Stimulated activated effector memory CD8-positive, alpha-beta T cell treated with anti-CD3 and anti-CD28 coated beads, Interleukin-12 subunit alpha, Interleukin-12 subunit beta, amount 100 ng/mL, for 72 hours (primary cell): ENCODE data around the gene SVBP.
A peak's percentile ranks its signal among the peaks of the same experiment; 100 is the strongest.

ENCODE experiments used
- ATAC-seq: fragments of 150-1000 bp; cut with Tn5 transposase; 2 replicates; pipeline ENCODE4 v1.10.0; 2021
- DNase-seq, 2 donors: peaks; one replicate each; pipeline ENCODE4 v3.0.0; 2021 to 2022; ENCODE audit warnings: low spot score in 2 of 2
- H3K27ac Mint-ChIP-seq: one replicate; pipeline ENCODE4 v1.8.0; 2022; ENCODE audit warnings: mild to moderate bottlenecking, mixed read lengths
- H3K36me3 Mint-ChIP-seq: one replicate; pipeline ENCODE4 v1.8.0; 2022; ENCODE audit warnings: mild to moderate bottlenecking, mixed read lengths
- H3K4me1 Mint-ChIP-seq: one replicate; pipeline ENCODE4 v1.8.0; 2022; ENCODE audit warnings: mixed read lengths
- H3K4me3 Mint-ChIP-seq: one replicate; pipeline ENCODE4 v1.8.0; 2022; ENCODE audit warnings: mild to moderate bottlenecking, mixed read lengths
- H3K9me3 Mint-ChIP-seq: one replicate; pipeline ENCODE4 v1.8.0; 2022; ENCODE audit warnings: mixed read lengths

The SVBP gene

GRCh38 chr1:42793824-42794223 lies 23.4 kb downstream of the SVBP start:
- Mint-ChIP-seq H3K4me3 (no peak overlapping the region), H3K4me1 (no peaks in the 10 kb centered on the region), H3K36me3 (no peaks in the 10 kb centered on the region), H3K27ac (no peak overlapping the region), H3K9me3 (no peaks in the 10 kb centered on the region)
- ATAC-seq (no peak), DNase-seq (no peak)

- Mint-ChIP-seq H3K4me1 (peaks cover 24% of the 10 kb centered on the region), H3K27ac (no peak overlapping the region), H3K9me3 (no peaks in the 10 kb centered on the region), H3K4me3 (no peak overlapping the region), H3K36me3 (peaks cover 7% of the 10 kb centered on the region)
- no peak for DNase-seq
- ATAC-seq, result no peak
Measured at GRCh38 chr1:42788021-42788420, 29.2 kb downstream of the SVBP start.

DNA sequence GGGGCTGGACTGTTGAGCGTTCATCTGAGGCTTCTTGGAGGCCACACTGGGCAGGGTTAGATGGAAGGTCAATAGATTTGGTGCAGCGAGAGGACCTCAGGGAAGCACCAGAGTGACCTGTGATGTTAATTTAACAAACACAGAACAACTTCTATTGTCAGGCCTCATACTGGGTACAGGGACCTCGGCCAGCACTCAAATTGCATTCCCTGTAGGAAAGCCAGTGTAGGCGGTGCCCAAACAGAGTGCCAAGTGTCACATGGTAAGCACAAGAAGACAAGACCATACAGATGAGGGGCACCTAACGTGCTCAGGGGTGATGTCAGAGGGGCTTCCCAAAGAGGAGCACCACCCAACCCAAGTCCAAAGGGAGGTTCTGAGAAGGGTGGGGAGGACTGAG lies 31.1 kb downstream of the SVBP start:
- DNase-seq, result no peak
- H3K9me3 Mint-ChIP-seq, result no peaks in the 10 kb centered on the region
- no peak for ATAC-seq
- H3K4me3 Mint-ChIP-seq, result peak overlapping the region; percentile 71
- H3K36me3 Mint-ChIP-seq, result peaks cover 13% of the 10 kb centered on the region
- H3K4me1 Mint-ChIP-seq, result peaks cover 28% of the 10 kb centered on the region
- peak overlapping the region; percentile 89 for H3K27ac Mint-ChIP-seq

DNA sequence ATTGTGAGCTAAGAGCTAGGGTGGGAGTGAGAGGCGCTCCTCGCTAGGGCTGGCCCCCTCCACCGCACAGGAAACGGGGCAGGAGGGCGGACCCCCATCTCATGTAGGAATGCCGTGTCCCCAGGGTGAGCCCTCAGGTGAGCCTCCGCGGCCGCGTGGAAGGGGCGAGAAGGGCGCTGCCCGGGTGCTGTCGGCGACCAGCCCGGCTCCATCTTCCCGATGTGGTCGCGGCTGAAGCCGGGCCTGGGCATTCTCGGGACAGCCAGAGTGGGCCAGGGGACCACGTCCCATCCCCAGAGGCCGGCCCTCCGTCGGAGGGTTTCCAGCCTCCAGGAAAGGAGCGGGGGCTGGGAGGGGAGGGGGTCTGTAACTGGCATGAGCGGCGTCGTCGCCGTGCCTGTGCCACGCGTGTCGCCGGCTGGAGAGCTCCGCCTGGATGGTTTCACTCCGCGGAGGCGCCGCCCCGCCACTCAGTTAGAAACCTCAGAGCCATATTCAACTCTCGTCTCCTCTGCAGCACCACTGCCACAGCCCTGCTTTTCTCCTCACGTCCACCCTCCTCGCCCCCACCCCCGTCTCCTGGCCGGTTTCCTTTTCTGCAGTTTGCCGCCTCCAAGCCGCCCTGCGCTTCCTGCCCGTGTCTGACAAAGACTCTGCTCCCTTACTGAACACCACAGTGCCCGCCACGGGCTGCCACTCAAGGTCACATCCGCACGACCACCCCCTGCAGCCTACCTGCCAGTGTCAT lies 32.1 kb downstream of the SVBP start, which contains the start of gene TMEM269:
Gene TMEM269, plus strand, starts transcription at position 46 of the 748 bp plus-strand sequence. CDS start 4,903 bp downstream, outside the sequence.
- peak within 1 kb of the TSS; percentile 89 for H3K27ac Mint-ChIP-seq
- peak within 1 kb of the TSS; percentile 71 for H3K4me3 Mint-ChIP-seq
- DNase-seq (peak; percentile 14 to 57), ATAC-seq (peak; percentile 83)
- H3K36me3 Mint-ChIP-seq, result peaks cover 22% of the 10 kb centered on the region
- H3K9me3 Mint-ChIP-seq, result no peaks in the 10 kb centered on the region
- peaks cover 28% of the 10 kb centered on the region for H3K4me1 Mint-ChIP-seq

DNA sequence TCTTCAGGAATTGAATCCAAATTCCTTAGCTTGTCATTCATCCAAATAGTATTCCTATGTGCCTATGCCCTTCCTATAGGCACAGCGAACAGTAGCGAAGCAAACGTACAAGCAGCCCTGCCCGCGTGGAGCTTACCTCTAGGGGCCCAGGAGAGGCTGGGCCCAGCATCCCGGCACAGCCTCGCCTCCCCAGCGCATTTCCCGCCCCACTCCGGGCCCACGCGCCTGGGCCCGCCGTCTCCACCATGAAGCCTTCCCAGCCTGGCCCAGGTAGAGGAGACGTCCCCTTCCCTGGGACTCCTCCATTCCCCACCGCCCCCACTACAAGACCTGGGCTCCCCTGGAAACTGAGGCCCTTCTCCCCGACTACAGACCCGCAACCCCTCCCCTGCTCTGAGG lies 32.7 kb downstream of the SVBP start:
- H3K36me3 Mint-ChIP-seq, result peaks cover 23% of the 10 kb centered on the region
- no peak for DNase-seq
- H3K4me1 Mint-ChIP-seq, result peaks cover 28% of the 10 kb centered on the region
- H3K9me3 Mint-ChIP-seq, result no peaks in the 10 kb centered on the region
- peak overlapping the region; percentile 71 for H3K4me3 Mint-ChIP-seq
- H3K27ac Mint-ChIP-seq, result no peak overlapping the region
- ATAC-seq, result no peak

- no peak for DNase-seq
- Mint-ChIP-seq H3K9me3 (no peaks in the 10 kb centered on the region), H3K4me3 (no peak overlapping the region), H3K36me3 (peaks cover 38% of the 10 kb centered on the region), H3K27ac (no peak overlapping the region), H3K4me1 (peaks cover 36% of the 10 kb centered on the region)
- no peak for ATAC-seq
Measured at GRCh38 chr1:42783092-42783491, 34.1 kb downstream of the SVBP start.

- Mint-ChIP-seq H3K27ac (peak overlapping the region; percentile 77), H3K4me1 (peaks cover 30% of the 10 kb centered on the region), H3K9me3 (no peaks in the 10 kb centered on the region), H3K4me3 (no peak overlapping the region), H3K36me3 (peaks cover 65% of the 10 kb centered on the region)
- ATAC-seq, result no peak
- no peak for DNase-seq
Measured at GRCh38 chr1:42780176-42780575, 37.0 kb downstream of the SVBP start.

GRCh38 chr1:42779725-42780124 lies 37.5 kb downstream of the SVBP start:
- H3K4me1 Mint-ChIP-seq, result peaks cover 26% of the 10 kb centered on the region
- H3K9me3 Mint-ChIP-seq, result no peaks in the 10 kb centered on the region
- peak overlapping the region; percentile 77 for H3K27ac Mint-ChIP-seq
- peaks cover 67% of the 10 kb centered on the region for H3K36me3 Mint-ChIP-seq
- ATAC-seq (peak; percentile 62), DNase-seq (no peak)
- no peak overlapping the region for H3K4me3 Mint-ChIP-seq

GRCh38 chr1:42777852-42778251 lies 39.3 kb downstream of the SVBP start:
- H3K4me1 Mint-ChIP-seq, result peaks cover 24% of the 10 kb centered on the region
- no peak overlapping the region for H3K4me3 Mint-ChIP-seq
- H3K36me3 Mint-ChIP-seq, result peaks cover 81% of the 10 kb centered on the region
- H3K27ac Mint-ChIP-seq, result peak overlapping the region; percentile 77
- DNase-seq, result no peak
- no peaks in the 10 kb centered on the region for H3K9me3 Mint-ChIP-seq
- peak; percentile 66 for ATAC-seq

GRCh38 chr1:42776502-42776901 lies 40.7 kb downstream of the SVBP start:
- Mint-ChIP-seq H3K4me3 (no peak overlapping the region), H3K4me1 (peaks cover 29% of the 10 kb centered on the region), H3K36me3 (peaks cover 91% of the 10 kb centered on the region), H3K9me3 (no peaks in the 10 kb centered on the region), H3K27ac (no peak overlapping the region)
- ATAC-seq (no peak), DNase-seq (no peak)

- no peak for ATAC-seq
- peak overlapping the region; percentile 45 for H3K27ac Mint-ChIP-seq
Measured at GRCh38 chr1:42774928-42775526, 42.2 kb downstream of the SVBP start.

DNA sequence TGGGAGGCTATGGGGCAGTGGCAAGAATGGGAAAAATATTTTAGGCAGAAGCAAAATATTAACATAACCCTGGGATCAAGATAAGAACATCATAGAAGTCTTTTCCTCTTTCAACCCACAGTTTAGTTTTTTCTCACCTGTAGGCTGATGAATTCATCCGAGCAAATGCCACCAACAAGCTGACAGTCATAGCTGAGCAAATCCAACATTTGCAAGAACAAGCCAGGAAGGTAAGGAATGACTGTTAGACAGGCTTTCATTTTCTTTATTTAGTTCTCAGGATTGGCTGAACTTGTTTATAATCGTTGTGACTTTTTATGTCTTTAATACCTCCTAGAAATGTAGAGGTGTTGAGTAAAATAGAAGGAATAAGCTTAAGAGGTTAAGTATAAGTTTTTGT lies 43.8 kb downstream of the SVBP start:
- no peaks in the 10 kb centered on the region for H3K9me3 Mint-ChIP-seq
- ATAC-seq (peak; percentile 27), DNase-seq (no peak)
- H3K4me1 Mint-ChIP-seq, result peaks cover 46% of the 10 kb centered on the region
- H3K4me3 Mint-ChIP-seq, result no peak overlapping the region
- peak overlapping the region; percentile 18 for H3K27ac Mint-ChIP-seq
- peaks cover 91% of the 10 kb centered on the region for H3K36me3 Mint-ChIP-seq

More at GRCh38 chr1:42774928-42775526, 42.2 kb downstream of the SVBP start:
- Mint-ChIP-seq H3K4me3 (no peak overlapping the region), H3K4me1 (peaks cover 39% of the 10 kb centered on the region), H3K36me3 (peaks cover 90% of the 10 kb centered on the region), H3K9me3 (no peaks in the 10 kb centered on the region)
- DNase-seq, result no peak

DNA sequence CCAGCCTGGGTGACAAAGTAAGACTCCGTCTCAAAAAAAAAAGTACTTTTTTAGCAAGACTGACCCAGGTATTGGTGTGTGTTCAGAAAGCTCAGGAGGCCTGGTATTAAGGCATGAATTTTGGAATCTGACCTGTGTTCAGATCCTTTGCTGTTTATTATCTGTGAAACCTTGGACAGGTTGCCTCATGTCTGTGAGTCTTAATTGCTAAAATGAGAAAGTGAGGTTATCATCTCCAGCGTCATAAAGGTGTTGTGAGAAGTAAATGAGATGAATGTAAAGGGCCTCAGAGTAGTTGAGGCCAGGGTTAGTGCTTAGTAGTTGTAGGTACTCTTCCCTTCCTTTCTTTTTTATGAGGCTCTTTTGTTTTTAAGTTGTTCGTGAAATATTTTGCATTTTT lies 47.4 kb downstream of the SVBP start:
- H3K9me3 Mint-ChIP-seq, result no peaks in the 10 kb centered on the region
- DNase-seq, result no peak
- no peak for ATAC-seq
- no peak overlapping the region for H3K27ac Mint-ChIP-seq
- H3K4me3 Mint-ChIP-seq, result no peak overlapping the region
- peaks cover 39% of the 10 kb centered on the region for H3K4me1 Mint-ChIP-seq
- peaks cover 68% of the 10 kb centered on the region for H3K36me3 Mint-ChIP-seq

GRCh38 chr1:42768172-42768571 lies 49.0 kb downstream of the SVBP start:
- Mint-ChIP-seq H3K36me3 (peaks cover 51% of the 10 kb centered on the region), H3K9me3 (no peaks in the 10 kb centered on the region)

DNA sequence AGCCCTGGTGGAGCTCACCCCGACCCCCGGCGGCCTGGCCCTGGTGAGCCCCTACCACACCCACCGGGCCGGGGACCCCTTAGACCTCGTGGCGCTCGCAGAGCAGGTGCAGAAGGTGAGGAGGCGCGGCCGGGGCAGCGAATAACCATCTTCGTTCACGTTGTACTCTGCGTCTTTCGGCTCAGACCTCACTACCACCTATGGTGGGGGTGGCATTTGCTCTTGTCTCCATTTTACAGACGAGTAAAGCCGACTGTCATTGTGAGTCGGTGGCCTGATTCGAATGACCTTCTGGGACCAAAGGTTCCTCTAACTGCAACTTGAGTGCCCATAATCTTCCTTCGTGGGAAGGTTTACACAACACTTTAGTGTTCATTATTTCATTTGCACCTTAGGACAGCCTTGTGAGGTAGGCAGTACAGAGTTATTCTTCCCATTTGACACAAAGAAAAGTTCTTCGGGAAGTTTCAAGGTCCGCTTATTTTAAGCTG lies 49.6 kb downstream of the SVBP start:
- Mint-ChIP-seq H3K9me3 (no peaks in the 10 kb centered on the region), H3K36me3 (peaks cover 48% of the 10 kb centered on the region), H3K27ac (no peak overlapping the region), H3K4me3 (no peak overlapping the region), H3K4me1 (peaks cover 29% of the 10 kb centered on the region)
- ATAC-seq, result peak; percentile 39
- DNase-seq, result no peak

More at GRCh38 chr1:42768172-42768571, 49.0 kb downstream of the SVBP start:
- Mint-ChIP-seq H3K4me3 (no peak overlapping the region), H3K27ac (no peak overlapping the region), H3K4me1 (peaks cover 34% of the 10 kb centered on the region)
- DNase-seq, result no peak
- no peak for ATAC-seq
